H1 (cell line): ENCODE measurements around the gene KCNK2. TPM values are rescaled to one million over a fixed set of nuclear protein-coding genes. Genes with fewer than 3 reads are reported as not detected.

ENCODE experiments used
- CTCF ChIA-PET: fragments of 300-600 bp; sonication (Branson Sonifier 250); formaldehyde crosslinking; loops from one replicate; lab custom pipeline; 2021; ENCODE audit not compliant: partially characterized antibody; lab: Charles Lee
- POLR2A ChIA-PET: fragments of 300-600 bp; sonication (Branson Sonifier 250); formaldehyde crosslinking; loops from one replicate; lab custom pipeline; 2021; ENCODE audit warnings: inconsistent platforms; ENCODE audit not compliant: partially characterized antibody; lab: Charles Lee
- DNase-seq, 2 experiments: peaks; one replicate each; pipeline versions ENCODE4 v3.0.0 to v3.0.0-alpha.2; 2010 to 2022; ENCODE audit warnings: low spot score in 2 of 2, low read depth in 1 of 2, mixed read lengths in 1 of 2
- FAIRE-seq: peaks from 2 replicates; lab custom pipeline; 2011; peaks lifted over from hg19 to GRCh38; lab: Jason Lieb, UNC
- H2AFZ ChIP-seq: 2 replicates; pipeline ENCODE4 v1.8.1; 2012; ENCODE audit warnings: low read length, inconsistent platforms
- H2AK5ac ChIP-seq: 2 replicates; pipeline ENCODE4 v1.6.1; 2013; ENCODE audit warnings: low read depth, low read length
- H2BK120ac ChIP-seq: replicated peaks from 2 replicates; pipeline ENCODE3; 2013; ENCODE audit warnings: low read depth, low read length, inconsistent platforms
- H2BK12ac ChIP-seq: 2 replicates; pipeline ENCODE4 v1.6.1; 2013; ENCODE audit warnings: low read depth, low read length
- H2BK15ac ChIP-seq: 2 replicates; pipeline ENCODE4 v1.6.1; 2013; ENCODE audit warnings: low read length
- H2BK20ac ChIP-seq: 2 replicates; pipeline ENCODE4 v1.6.1; 2013; ENCODE audit warnings: low read length
- H2BK5ac ChIP-seq: 2 replicates; pipeline ENCODE4 v1.6.1; 2013; ENCODE audit warnings: low read depth, low read length
- H3K14ac ChIP-seq: 2 replicates; pipeline ENCODE4 v1.6.1; 2013; ENCODE audit warnings: inconsistent platforms; ENCODE audit not compliant: insufficient read length
- H3K18ac ChIP-seq: 2 replicates; pipeline ENCODE4 v1.6.1; 2013; ENCODE audit warnings: low read length; ENCODE audit errors: extremely low read depth
- H3K23ac ChIP-seq: 2 replicates; pipeline ENCODE4 v1.6.1; 2013; ENCODE audit warnings: inconsistent platforms; ENCODE audit not compliant: insufficient read length
- H3K23me2 ChIP-seq: 2 replicates; pipeline ENCODE4 v1.6.1; 2013; ENCODE audit warnings: low read depth, low read length
- H3K27ac ChIP-seq: 2 replicates; pipeline ENCODE4 v1.6.1; 2011; ENCODE audit warnings: low read depth, low read length, inconsistent platforms
- H3K27me3 ChIP-seq, 4 experiments: replicated peaks in 1 of 4; 1 replicate in 1 of 4; 2 replicates in 3 of 4; pipeline versions ENCODE4 v1.6.1 to v1.8.1; 2011 to 2013; ENCODE audit warnings: low read length in 3 of 4, mild to moderate bottlenecking in 3 of 4, inconsistent platforms in 2 of 4, mixed read lengths in 2 of 4, moderate library complexity in 1 of 4; ENCODE audit not compliant: control insufficient read depth in 3 of 4, insufficient read depth in 3 of 4; ENCODE audit errors: extremely low read depth in 1 of 4
- H3K36me3 ChIP-seq, 4 experiments: 2 replicates each; pipeline versions ENCODE4 v1.6.1 to v1.8.1; 2011 to 2013; ENCODE audit warnings: mild to moderate bottlenecking in 4 of 4, low read length in 3 of 4, moderate library complexity in 2 of 4, control low read depth in 1 of 4, inconsistent platforms in 1 of 4; ENCODE audit not compliant: insufficient read depth in 4 of 4, control insufficient read depth in 2 of 4
- H3K4ac ChIP-seq: replicated peaks from 2 replicates; pipeline ENCODE3; 2013; ENCODE audit warnings: low read length, low read depth, mixed read lengths, inconsistent platforms; ENCODE audit not compliant: insufficient read length
- H3K4me1 ChIP-seq, 4 experiments: replicated peaks in 1 of 4; 1 replicate in 1 of 4; 2 replicates in 3 of 4; pipeline versions ENCODE4 v1.6.1 to v1.8.1; 2011 to 2013; ENCODE audit warnings: low read length in 3 of 4, inconsistent platforms in 2 of 4, mixed read lengths in 1 of 4; ENCODE audit not compliant: insufficient read depth in 4 of 4, control insufficient read depth in 3 of 4
- H3K4me2 ChIP-seq, 2 experiments: 2 replicates each; pipeline versions ENCODE4 v1.6.1 to v1.8.1; 2011 to 2013; ENCODE audit warnings: low read depth in 2 of 2, low read length in 2 of 2, control low read depth in 1 of 2, inconsistent platforms in 1 of 2, mild to moderate bottlenecking in 1 of 2; ENCODE audit not compliant: insufficient read depth in 1 of 2
- H3K4me3 ChIP-seq, 4 experiments: fragments of 200-600, 300-600 bp in 1 of 4; sonication (generic), shearing (Covaris generic), sonication (Bioruptor Twin) in 1 of 4; 2 replicates each; pipeline versions ENCODE4 v1.5.1 to v1.8.1; 2011 to 2016; ENCODE audit warnings: low read length in 4 of 4, low read depth in 3 of 4, control low read depth in 2 of 4, inconsistent platforms in 2 of 4, mild to moderate bottlenecking in 2 of 4, mixed read lengths in 1 of 4, moderate library complexity in 1 of 4; ENCODE audit not compliant: insufficient read depth in 2 of 4; ENCODE audit errors: extremely low read depth in 1 of 4
- H3K56ac ChIP-seq: replicated peaks from 2 replicates; pipeline ENCODE3; 2013; ENCODE audit warnings: low read depth, mild to moderate bottlenecking, mixed read lengths, low read length, inconsistent platforms; ENCODE audit not compliant: insufficient read length
- H3K79me1 ChIP-seq: 2 replicates; pipeline ENCODE4 v1.6.1; 2013; ENCODE audit warnings: low read depth, low read length, control low read depth
- H3K79me2 ChIP-seq, 2 experiments: 2 replicates each; pipeline versions ENCODE4 v1.6.1 to v1.8.1; 2012 to 2013; ENCODE audit warnings: low read length in 2 of 2, mild to moderate bottlenecking in 2 of 2, inconsistent platforms in 1 of 2; ENCODE audit not compliant: insufficient read depth in 2 of 2, control insufficient read depth in 1 of 2
- H3K9ac ChIP-seq, 4 experiments: replicated peaks in 1 of 4; 1 replicate in 1 of 4; 2 replicates in 3 of 4; pipeline versions ENCODE4 v1.6.1 to v1.8.1; 2011 to 2013; ENCODE audit warnings: low read depth in 3 of 4, low read length in 3 of 4, control low read depth in 2 of 4, mild to moderate bottlenecking in 2 of 4, moderate library complexity in 2 of 4, inconsistent platforms in 1 of 4; ENCODE audit errors: extremely low read depth in 1 of 4
- H3K9me3 ChIP-seq, 2 experiments: 2 replicates each; pipeline versions ENCODE4 v1.6.1 to v1.8.1; 2012 to 2013; ENCODE audit warnings: mild to moderate bottlenecking in 2 of 2, moderate library complexity in 2 of 2, control low read depth in 1 of 2, inconsistent platforms in 1 of 2, low read depth in 1 of 2, low read length in 1 of 2, mixed read lengths in 1 of 2; ENCODE audit not compliant: insufficient read depth in 2 of 2
- H4K20me1 ChIP-seq, 2 experiments: replicated peaks in 1 of 2; 2 replicates each; pipeline versions ENCODE3 to v1.8.1; 2011 to 2013; ENCODE audit warnings: inconsistent platforms in 2 of 2, low read length in 2 of 2, mild to moderate bottlenecking in 1 of 2; ENCODE audit not compliant: insufficient read depth in 2 of 2, control insufficient read depth in 1 of 2
- H4K5ac ChIP-seq: 2 replicates; pipeline ENCODE4 v1.6.1; 2013; ENCODE audit warnings: low read length, low read depth, mixed read lengths, inconsistent platforms; ENCODE audit not compliant: insufficient read length
- H4K8ac ChIP-seq: 2 replicates; pipeline ENCODE4 v1.8.0; 2013; ENCODE audit warnings: mild to moderate bottlenecking, moderate library complexity, low read length, inconsistent platforms; ENCODE audit not compliant: insufficient read depth; ENCODE audit errors: extremely low read depth
- H4K91ac ChIP-seq: replicated peaks from 2 replicates; pipeline ENCODE3; 2013; ENCODE audit warnings: low read length, mixed read lengths, inconsistent platforms; ENCODE audit not compliant: insufficient read length
- EP300 ChIP-seq, 2 experiments: IDR thresholded peaks; 1 replicate in 1 of 2; 2 replicates in 1 of 2; pipeline ENCODE4 v1.6.1; 2011 to 2012; ENCODE audit warnings: low read depth in 2 of 2, low read length in 2 of 2, mild to moderate bottlenecking in 2 of 2, borderline replicate concordance in 1 of 2, inconsistent platforms in 1 of 2, moderate library complexity in 1 of 2
- WGBS, 2 experiments: shearing (Covaris generic) in 1 of 2; methylation state at CpG; one replicate each; pipeline versions ENCODE4 v1.1.6 to v1.1.7; 2013 to 2015; ENCODE audit warnings: low lambda C conversion rate in 2 of 2, mixed read lengths in 2 of 2, inconsistent platforms in 1 of 2, low coverage in 1 of 2, missing lambda C conversion rate in 1 of 2; ENCODE audit not compliant: insufficient replicate concordance in 2 of 2, insufficient coverage in 1 of 2, insufficient read length in 1 of 2; ENCODE audit errors: extremely low coverage in 1 of 2, missing lambda C conversion rate in 1 of 2; 5-methylcytosine and 5-hydroxymethylcytosine counted together
- polyA plus RNA-seq, 7 experiments: library from polyadenylated mRNA; depleted of rRNA in 3 of 7; stranded (reverse) in 5 of 7; unstranded in 2 of 7; fragments of >200 nt in 5 of 7; fragments of 200-250 nt in 2 of 7; gene quantifications; 1 replicate in 5 of 7; 2 replicates in 1 of 7; 4 replicates in 1 of 7; pipeline versions ENCODE4 v1.2.1 to v1.2.3, GENCODE V29; 2011 to 2013; ENCODE audit warnings: missing spikeins in 2 of 7, mixed read lengths in 2 of 7
- total RNA-seq: library from RNA; stranded (reverse); fragmentation: NEBNext Ultra II Directional; extraction: Animal tissue kit (Norgen Biotek cat#: 25700); gene quantifications from 2 replicates; pipeline ENCODE4 v1.2.1, GENCODE V29; 2021

Gene KCNK2
- total and polyA plus RNA-seq, 2 of the 8 experiments (the other 6 are each of a cell fraction or from before 2014, with no cell fraction given) = 0.59 to 1.2 TPM

GRCh38 chr1:215079456-215079855 is 3.1 kb upstream of the KCNK2 start:
- ChIA-PET POLR2A (no interaction called here), CTCF (no interaction called here)
- Histone ChIP-seq H2AK5ac (no peak overlapping the region), H4K20me1 (peaks cover 0 to 3% of the 10 kb centered on the region in 2 experiments), H2BK5ac (no peak overlapping the region), H3K14ac (no peak overlapping the region), H3K4me3 (no peak overlapping the region), H4K8ac (no peak overlapping the region), H3K36me3 (no peaks in the 10 kb centered on the region), H3K9ac (no peak overlapping the region), H3K79me2 (no peaks in the 10 kb centered on the region), H3K27ac (no peak overlapping the region), H4K91ac (no peak overlapping the region), H4K5ac (no peak overlapping the region), H2BK120ac (no peak overlapping the region), H3K4me2 (no peak overlapping the region), H3K23me2 (peaks cover 18% of the 10 kb centered on the region), H2AFZ (no peak overlapping the region), H2BK12ac (no peak overlapping the region), H3K27me3 (peaks cover 26 to 53% (median 46%) of the 10 kb centered on the region in 4 experiments), H2BK20ac (no peak overlapping the region), H3K23ac (no peak overlapping the region), H3K18ac (no peak overlapping the region), H3K56ac (no peak overlapping the region), H3K9me3 (no peaks in the 10 kb centered on the region), H3K4me1 (peaks cover 0 to 9% (median 0%) of the 10 kb centered on the region in 4 experiments; a peak in 3 of 7 replicates), H2BK15ac (no peak overlapping the region), H3K79me1 (no peaks in the 10 kb centered on the region), H3K4ac (no peak overlapping the region)
- WGBS, 2 experiments = 82% methylated on average over 2 of the region's 2 CpGs; no CpG with 5 or more reads in 1 of the 2 experiments
- no peak for TF ChIP-seq EP300 (IDR thresholded peaks at IDR 0.05; ENCODE audit: borderline replicate concordance in 1 of 2, low read depth in 2 of 2, low read length in 2 of 2)
- DNase-seq (no peak), FAIRE-seq (no peak)
